Naive thymus-derived CD4-positive, alpha-beta T cell (primary cell): ENCODE measurements around the gene SLC16A11. TPM values are rescaled to one million over a fixed set of nuclear protein-coding genes. Genes with fewer than 3 reads are reported as not detected.

ENCODE experiments used
- ATAC-seq: fragments of 150-1000 bp; cut with Tn5 transposase; 2 replicates; pipeline ENCODE4 v1.10.0; 2021; ENCODE audit warnings: mild to moderate bottlenecking, moderate library complexity
- CTCF ChIA-PET: fragments of 350-600 bp; sonication (Branson Sonifier 250); formaldehyde crosslinking; loops from one replicate; lab custom pipeline; 2021; ENCODE audit warnings: antibody characterized with exemption; lab: Charles Lee
- POLR2A ChIA-PET: fragments of 350-600 bp; sonication (Branson Sonifier 250); formaldehyde crosslinking; loops from one replicate; lab custom pipeline; 2021; ENCODE audit warnings: antibody characterized with exemption, inconsistent platforms; lab: Charles Lee
- DNase-seq, 9 donors: peaks; one replicate each; pipeline versions ENCODE4 v3.0.0 to v3.0.0-alpha.2; 2020 to 2022; ENCODE audit warnings: mixed read lengths in 1 of 9
- H3K27ac ChIP-seq: one replicate; pipeline ENCODE4 v1.7.0; 2013; ENCODE audit warnings: mild to moderate bottlenecking, low read depth, low read length, moderate library complexity
- H3K27me3 ChIP-seq, 2 donors: one replicate each; pipeline ENCODE4 v1.7.0; 2013; ENCODE audit warnings: low read length in 2 of 2, mild to moderate bottlenecking in 2 of 2, moderate library complexity in 2 of 2; ENCODE audit not compliant: control insufficient read depth in 2 of 2, insufficient read depth in 2 of 2
- H3K36me3 ChIP-seq, 3 experiments: 1 replicate in 2 of 3; 2 replicates in 1 of 3; pipeline ENCODE4 v1.7.0; 2013; ENCODE audit warnings: low read length in 3 of 3, mild to moderate bottlenecking in 3 of 3, moderate library complexity in 1 of 3; ENCODE audit not compliant: insufficient read depth in 3 of 3, control insufficient read depth in 2 of 3
- H3K4me1 ChIP-seq, 2 donors: one replicate each; pipeline ENCODE4 v1.7.0; 2013; ENCODE audit warnings: low read length in 2 of 2, mild to moderate bottlenecking in 2 of 2, moderate library complexity in 1 of 2; ENCODE audit not compliant: control insufficient read depth in 2 of 2, insufficient read depth in 2 of 2
- H3K4me3 ChIP-seq: 2 replicates; pipeline ENCODE4 v1.7.0; 2013; ENCODE audit warnings: mild to moderate bottlenecking, low read length
- H3K9me3 ChIP-seq, 3 experiments: 1 replicate in 2 of 3; 2 replicates in 1 of 3; pipeline ENCODE4 v1.7.0; 2013; ENCODE audit warnings: low read length in 3 of 3; ENCODE audit not compliant: control insufficient read depth in 2 of 3
- H3K27ac Mint-ChIP-seq, 9 donors: one replicate each; pipeline ENCODE4 v1.8.0; 2020 to 2022; ENCODE audit warnings: mixed read lengths in 9 of 9, mild to moderate bottlenecking in 8 of 9, moderate library complexity in 5 of 9, inconsistent platforms in 2 of 9
- H3K27me3 Mint-ChIP-seq, 5 donors: one replicate each; pipeline ENCODE4 v1.8.0; 2021 to 2022; ENCODE audit warnings: mixed read lengths in 5 of 5, mild to moderate bottlenecking in 1 of 5
- H3K36me3 Mint-ChIP-seq, 5 donors: one replicate each; pipeline ENCODE4 v1.8.0; 2020 to 2022; ENCODE audit warnings: mixed read lengths in 5 of 5, mild to moderate bottlenecking in 3 of 5, inconsistent platforms in 1 of 5
- H3K4me1 Mint-ChIP-seq, 7 donors: one replicate each; pipeline ENCODE4 v1.8.0; 2020 to 2022; ENCODE audit warnings: mixed read lengths in 7 of 7, mild to moderate bottlenecking in 3 of 7, inconsistent platforms in 1 of 7
- H3K4me3 Mint-ChIP-seq, 10 donors: one replicate each; pipeline ENCODE4 v1.8.0; 2020 to 2022; ENCODE audit warnings: mild to moderate bottlenecking in 10 of 10, mixed read lengths in 10 of 10, moderate library complexity in 6 of 10, inconsistent platforms in 2 of 10
- H3K9me3 Mint-ChIP-seq, 11 donors: one replicate each; pipeline ENCODE4 v1.8.0; 2020 to 2022; ENCODE audit warnings: mixed read lengths in 11 of 11, mild to moderate bottlenecking in 4 of 11, inconsistent platforms in 1 of 11, moderate library complexity in 1 of 11
- intact Hi-C, 2 donors: fragments of 100-400 bp; cut with micrococcal nuclease; formaldehyde crosslinking; loops; one replicate each; pipeline ENCODE4 v1.15.1; 2023
- polyA plus RNA-seq, 2 donors: library from polyadenylated mRNA; unstranded; fragments of 300-500 nt; fragmentation: Illumina TruSeq; gene quantifications; one replicate each; pipeline ENCODE4 v1.2.3, GENCODE V29; 2021
- total RNA-seq, 6 experiments: library from RNA in 5 of 6; stranded (reverse) in 5 of 6; gene quantifications; 1 replicate in 5 of 6; 2 replicates in 1 of 6; pipeline ENCODE4 v1.2.3 and lab custom pipeline; 2021 to 2026

SLC16A11 gene
- total and polyA plus RNA-seq, 7 experiments from 2014 or later, result 0.24 to 1.7 (median 1.1) TPM

DNA sequence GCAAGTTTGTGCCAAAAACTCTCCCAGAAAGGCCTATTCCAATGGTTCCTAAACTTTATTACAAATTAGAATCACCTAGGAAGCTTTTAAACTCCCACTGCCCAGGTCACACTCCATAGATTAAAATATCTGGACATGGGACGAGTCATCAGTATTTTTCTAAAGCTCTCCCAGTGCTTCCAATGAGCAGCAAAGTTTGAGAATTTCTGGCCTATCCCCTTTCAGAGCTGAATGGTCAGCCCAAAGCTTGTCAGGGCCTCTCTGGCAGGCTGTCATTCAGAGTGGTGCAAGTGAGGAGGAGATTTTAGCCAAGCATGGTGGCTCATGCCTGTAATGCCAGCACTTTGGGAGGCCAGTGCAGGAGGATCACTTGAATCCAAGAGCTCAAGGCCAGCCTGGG, 18.6 kb downstream of the SLC16A11 start:
- peak overlapping the region in 2 of 9 donors; percentile 26 to 73 for H3K27ac Mint-ChIP-seq
- no peaks in the 10 kb centered on the region for H3K27me3 Mint-ChIP-seq
- no peak overlapping the region for H3K4me3 ChIP-seq
- no peaks in the 10 kb centered on the region for H3K36me3 ChIP-seq
- ChIA-PET POLR2A (interaction anchor here (2.2 to 6.2 kb wide), 2 partner anchors 10 kb away, joined by 8 to 50 read pairs; partner anchors contain the start of gene SLC16A13), CTCF (interaction anchor here (0.8 to 1.7 kb wide), 4 partner anchors 10 to 112 kb away, joined by 3 to 6 read pairs (median 5); partner anchors contain the start of gene SLC16A13)
- H3K36me3 Mint-ChIP-seq, result peaks cover 0 to 7% (median 0%) of the 10 kb centered on the region in 5 donors
- H3K9me3 ChIP-seq, result no peaks in the 10 kb centered on the region
- no peak overlapping the region for H3K4me3 Mint-ChIP-seq
- H3K27ac ChIP-seq, result no peak overlapping the region
- H3K4me1 Mint-ChIP-seq, result peaks cover 27 to 66% (median 44%) of the 10 kb centered on the region in 7 donors
- peaks cover 36 to 37% of the 10 kb centered on the region in 2 donors for H3K4me1 ChIP-seq
- no peaks in the 10 kb centered on the region for H3K9me3 Mint-ChIP-seq
- DNase-seq, result no peak
- no peaks in the 10 kb centered on the region for H3K27me3 ChIP-seq
- intact Hi-C loops, result loop anchor here in 1 of 2 donors (10.0 kb wide), 1 partner anchor 550 kb away; the partner anchor contains the start of gene CD68
- ATAC-seq, result no peak

DNA sequence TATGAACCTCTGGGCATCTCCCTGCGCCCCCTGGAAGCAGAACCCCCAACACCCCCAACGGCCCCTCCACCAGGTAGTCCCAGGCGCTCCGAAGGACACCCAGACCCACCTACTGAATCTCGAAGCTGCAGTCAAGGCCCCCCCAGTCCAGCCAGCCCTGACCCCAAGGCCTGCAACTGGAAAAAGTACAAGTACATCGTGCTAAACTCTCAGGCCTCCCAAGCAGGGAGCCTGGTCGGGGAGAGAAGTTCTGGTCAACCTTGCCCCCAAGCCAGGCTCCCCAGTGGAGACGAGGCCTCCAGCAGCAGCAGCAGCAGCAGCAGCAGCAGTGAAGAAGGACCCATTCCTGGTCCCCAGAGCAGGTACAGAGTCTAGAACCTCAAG, 19.5 kb downstream of the SLC16A11 start:
- intact Hi-C loops, result loop anchor here in 1 of 2 donors (10.0 kb wide), 1 partner anchor 550 kb away; the partner anchor contains the start of gene CD68
- Histone ChIP-seq H3K9me3 (no peaks in the 10 kb centered on the region), H3K36me3 (no peaks in the 10 kb centered on the region), H3K4me3 (no peak overlapping the region), H3K4me1 (peaks cover 28% of the 10 kb centered on the region in 2 donors), H3K27me3 (no peaks in the 10 kb centered on the region), H3K27ac (no peak overlapping the region)
- no peaks in the 10 kb centered on the region for H3K9me3 Mint-ChIP-seq
- ChIA-PET CTCF (interaction anchor here (0.8 to 1.7 kb wide), 3 partner anchors 9 to 22 kb away, joined by 3 to 5 read pairs (median 5); partner anchors contain the start of gene SLC16A13), POLR2A (interaction anchor here (0.9 to 6.2 kb wide), 4 partner anchors 9 to 18 kb away, joined by 3 to 50 read pairs (median 6); partner anchors contain the start of gene SLC16A13)
- H3K4me1 Mint-ChIP-seq, result peaks cover 19 to 57% (median 35%) of the 10 kb centered on the region in 7 donors
- peak overlapping the region in 1 of 10 donors; percentile 84 for H3K4me3 Mint-ChIP-seq
- no peak for ATAC-seq
- H3K27ac Mint-ChIP-seq, result peak overlapping the region in 4 of 9 donors; percentile 32 to 84 (median 66)
- DNase-seq, result no peak
- peaks cover 0 to 3% (median 0%) of the 10 kb centered on the region in 5 donors for H3K36me3 Mint-ChIP-seq
- H3K27me3 Mint-ChIP-seq, result no peaks in the 10 kb centered on the region

GRCh38 chr17:7023576-7024401, 20.1 kb downstream of the SLC16A11 start:
- peaks cover 16 to 53% (median 29%) of the 10 kb centered on the region in 7 donors for H3K4me1 Mint-ChIP-seq
- peak; percentile 82 to 94 (median 87) for DNase-seq
- H3K4me3 Mint-ChIP-seq, result peak overlapping the region; percentile 73 to 84 (median 80)
- H3K27ac ChIP-seq, result peak overlapping the region; percentile 52
- peaks cover 0 to 2% (median 0%) of the 10 kb centered on the region in 5 donors for H3K36me3 Mint-ChIP-seq
- ChIA-PET CTCF (interaction anchor here (1.0 to 1.7 kb wide), 3 partner anchors 8 to 12 kb away, joined by 3 to 5 read pairs (median 5); partner anchors contain the start of gene SLC16A13), POLR2A (interaction anchor here (0.9 to 6.2 kb wide), 4 partner anchors 9 to 18 kb away, joined by 3 to 50 read pairs (median 6); partner anchors contain the start of gene SLC16A13)
- H3K9me3 Mint-ChIP-seq, result no peaks in the 10 kb centered on the region
- H3K9me3 ChIP-seq, result no peaks in the 10 kb centered on the region
- no peaks in the 10 kb centered on the region for H3K36me3 ChIP-seq
- ATAC-seq, result peak; percentile 89
- no peaks in the 10 kb centered on the region for H3K27me3 Mint-ChIP-seq
- peak overlapping the region; percentile 14 for H3K4me3 ChIP-seq
- intact Hi-C loops, result loop anchor here (1.0 to 10.0 kb wide), 2 partner anchors 12 to 551 kb away; partner anchors contain the start of gene CD68 (in 1 of the 2)
- H3K27me3 ChIP-seq, result no peaks in the 10 kb centered on the region
- H3K27ac Mint-ChIP-seq, result peak overlapping the region; percentile 56 to 92 (median 82)
- H3K4me1 ChIP-seq, result peaks cover 22% of the 10 kb centered on the region in 2 donors

DNA sequence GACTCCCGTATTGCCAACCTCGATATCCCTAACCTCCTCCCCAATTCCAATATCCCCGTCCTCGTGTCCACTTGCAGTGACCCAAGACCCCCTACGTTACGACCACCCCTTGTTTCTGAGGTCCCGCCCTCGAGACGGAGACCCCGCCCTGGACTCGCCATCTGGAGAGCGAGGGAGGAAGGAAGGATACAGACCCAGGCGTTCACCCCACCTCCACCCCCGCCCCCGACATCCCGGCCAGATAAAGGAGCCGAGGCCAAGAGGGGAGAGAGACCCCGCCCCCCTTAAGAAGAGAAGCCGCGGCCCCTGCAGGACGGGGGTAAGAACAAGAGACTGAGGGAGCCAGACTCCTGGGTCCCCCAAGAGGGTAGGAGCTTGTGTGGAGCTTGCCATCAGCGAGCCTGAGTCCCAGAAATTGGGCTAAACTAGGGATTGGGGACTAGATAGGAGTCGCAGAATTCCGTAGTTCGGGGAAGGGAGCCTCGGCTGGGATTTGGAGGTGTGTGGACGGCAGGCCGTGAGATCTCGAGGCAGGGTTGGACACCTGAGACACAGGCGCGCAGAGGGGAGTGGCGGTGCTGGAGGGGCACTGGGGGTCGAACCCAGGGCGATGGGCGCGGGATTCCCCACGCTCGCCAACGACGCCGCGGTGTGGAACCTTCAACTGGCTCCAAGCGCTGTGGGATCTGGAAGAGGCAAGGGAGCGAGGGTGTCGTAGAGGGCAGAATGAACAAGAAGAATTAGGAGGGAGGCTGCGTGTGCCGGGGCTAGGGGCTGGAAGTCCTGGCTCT, 20.9 kb downstream of the SLC16A11 start, which contains the start of gene BCL6B:
BCL6B (plus strand) TSS at position 270 of the 791 bp plus-strand sequence. CDS start 622 bp downstream, outside the sequence.
- ATAC-seq, result no peak
- Mint-ChIP-seq H3K36me3 (peaks cover 0 to 3% (median 0%) of the 10 kb centered on the region in 5 donors), H3K27me3 (no peaks in the 10 kb centered on the region), H3K9me3 (no peaks in the 10 kb centered on the region), H3K4me1 (peaks cover 17 to 53% (median 28%) of the 10 kb centered on the region in 7 donors), H3K4me3 (peak within 1 kb of the TSS; percentile 73 to 84 (median 80)), H3K27ac (peak within 1 kb of the TSS; percentile 56 to 92 (median 82))
- Histone ChIP-seq H3K4me1 (peaks cover 21 to 23% of the 10 kb centered on the region in 2 donors), H3K27me3 (no peaks in the 10 kb centered on the region), H3K27ac (peak within 1 kb of the TSS; percentile 52), H3K36me3 (no peaks in the 10 kb centered on the region), H3K4me3 (peak within 1 kb of the TSS; percentile 44), H3K9me3 (no peaks in the 10 kb centered on the region)
- DNase-seq, result peak in 1 of 9 donors; percentile 31
- CTCF ChIA-PET, result interaction anchor here (1.0 to 2.8 kb wide), 5 partner anchors 12 to 112 kb away, joined by 3 to 38 read pairs (median 12); partner anchors contain the start of gene SLC16A13
- POLR2A ChIA-PET, result interaction anchor here (1.6 to 6.2 kb wide), 4 partner anchors 10 to 456 kb away, joined by 4 to 50 read pairs (median 10); partner anchors contain the start of genes RNASEK, SLC16A13 and ZBTB4
- intact Hi-C loops, result loop anchor here (1.0 to 10.0 kb wide), 7 partner anchors 9 to 552 kb away; partner anchors contain the start of gene CD68 (in 1 of the 2)

DNA sequence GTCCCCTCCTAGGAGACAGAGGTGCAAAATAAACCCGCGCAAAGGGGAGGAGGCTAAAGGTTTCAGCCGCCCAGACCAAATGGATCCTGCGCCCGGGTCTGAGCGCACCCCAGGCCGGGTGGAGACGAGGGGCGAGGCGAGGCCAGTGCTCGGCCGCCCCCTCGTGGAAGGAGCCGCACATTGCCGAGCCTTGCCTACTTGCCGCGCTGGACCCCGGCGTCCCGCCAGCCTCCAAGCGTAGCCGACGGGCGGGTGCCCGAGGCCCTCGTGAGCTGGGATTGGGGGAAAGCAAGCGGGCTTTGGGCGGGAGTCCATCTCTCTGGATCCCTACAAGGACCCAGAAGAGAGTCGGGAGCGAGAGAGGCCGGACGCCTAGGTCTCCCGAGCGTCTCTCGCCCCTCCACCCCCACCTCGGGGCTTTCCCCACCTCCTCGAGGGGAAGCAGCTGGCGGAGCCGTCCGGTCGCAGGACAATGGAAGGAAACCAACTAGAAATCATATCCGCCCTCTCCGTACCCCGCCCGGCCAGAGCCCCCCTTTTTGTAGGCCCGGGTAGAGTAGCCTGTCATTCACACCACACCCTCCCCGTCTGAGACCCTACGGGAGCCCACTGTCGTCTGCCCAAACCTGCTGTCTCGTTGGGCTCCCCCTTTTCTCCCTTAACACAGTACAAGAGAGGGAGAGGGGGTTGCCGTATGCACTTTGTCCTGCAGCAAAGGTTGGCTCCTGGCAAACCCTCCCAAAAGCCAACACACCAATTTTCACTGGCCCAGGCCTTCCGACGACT, 21.7 kb downstream of the SLC16A11 start:
- Mint-ChIP-seq H3K9me3 (no peaks in the 10 kb centered on the region), H3K4me3 (peak overlapping the region; percentile 58 to 84 (median 78)), H3K36me3 (peaks cover 0 to 10% (median 4%) of the 10 kb centered on the region in 5 donors), H3K27ac (peak overlapping the region in 7 of 9 donors; percentile 17 to 92 (median 78)), H3K4me1 (peaks cover 17 to 61% (median 30%) of the 10 kb centered on the region in 7 donors), H3K27me3 (no peaks in the 10 kb centered on the region)
- ATAC-seq (peak; percentile 81), DNase-seq (peak; percentile 52 to 86 (median 71))
- ChIA-PET POLR2A (interaction anchor here (1.2 to 6.2 kb wide), 6 partner anchors 10 to 457 kb away, joined by 3 to 50 read pairs (median 8); partner anchors contain the start of genes RNASEK, SLC16A13 and ZBTB4), CTCF (interaction anchor here (0.6 to 2.8 kb wide), 15 partner anchors 9 to 1578 kb away, joined by 3 to 38 read pairs (median 4); partner anchors contain the start of genes RNASEK and SLC16A13)
- Histone ChIP-seq H3K4me1 (peaks cover 21 to 30% of the 10 kb centered on the region in 2 donors), H3K27ac (peak overlapping the region; percentile 48), H3K4me3 (peak overlapping the region; percentile 44), H3K9me3 (no peaks in the 10 kb centered on the region), H3K36me3 (peaks cover 0 to 4% (median 0%) of the 10 kb centered on the region in 3 experiments), H3K27me3 (no peaks in the 10 kb centered on the region)
- intact Hi-C loops, result loop anchor here (1.0 to 10.0 kb wide), 6 partner anchors 8 to 553 kb away; partner anchors contain the start of gene CD68 (in 1 of the 2)
